HG03565 (cell line): Measurements from ENCODE around the gene GMFB.

Source experiments
- ATAC-seq: cut with Tn5 transposase; IDR thresholded peaks from one replicate; pipeline ENCODE4 v1.9.1; 2021; ENCODE audit warnings: mild to moderate bottlenecking, moderate library complexity; ENCODE audit not compliant: unreplicated experiment

GMFB gene

DNA sequence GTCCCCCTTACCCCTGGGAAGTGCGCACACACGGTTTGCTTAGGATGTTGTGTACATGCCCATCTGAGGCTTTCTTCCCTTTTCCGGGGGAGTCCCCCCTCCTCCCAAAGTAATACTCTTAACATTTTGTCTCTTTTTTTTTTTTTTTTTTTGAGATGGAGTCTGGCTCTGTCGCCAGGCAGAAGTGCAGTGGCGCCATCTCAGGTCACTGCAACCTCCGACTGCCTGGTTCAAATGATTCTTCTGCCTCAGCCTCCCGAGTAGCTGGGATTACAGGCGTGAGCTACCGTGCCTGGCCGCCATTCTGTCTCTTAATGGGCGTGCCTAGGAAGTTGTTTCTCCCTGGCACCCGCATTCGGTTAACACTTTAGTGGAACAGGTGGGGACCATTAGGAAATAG lies 4.5 kb upstream of the GMFB start:
- no peak for ATAC-seq

GRCh38 chr14:54490445-54491175 lies 1.8 kb upstream of the GMFB start:
- ATAC-seq: no peak

DNA sequence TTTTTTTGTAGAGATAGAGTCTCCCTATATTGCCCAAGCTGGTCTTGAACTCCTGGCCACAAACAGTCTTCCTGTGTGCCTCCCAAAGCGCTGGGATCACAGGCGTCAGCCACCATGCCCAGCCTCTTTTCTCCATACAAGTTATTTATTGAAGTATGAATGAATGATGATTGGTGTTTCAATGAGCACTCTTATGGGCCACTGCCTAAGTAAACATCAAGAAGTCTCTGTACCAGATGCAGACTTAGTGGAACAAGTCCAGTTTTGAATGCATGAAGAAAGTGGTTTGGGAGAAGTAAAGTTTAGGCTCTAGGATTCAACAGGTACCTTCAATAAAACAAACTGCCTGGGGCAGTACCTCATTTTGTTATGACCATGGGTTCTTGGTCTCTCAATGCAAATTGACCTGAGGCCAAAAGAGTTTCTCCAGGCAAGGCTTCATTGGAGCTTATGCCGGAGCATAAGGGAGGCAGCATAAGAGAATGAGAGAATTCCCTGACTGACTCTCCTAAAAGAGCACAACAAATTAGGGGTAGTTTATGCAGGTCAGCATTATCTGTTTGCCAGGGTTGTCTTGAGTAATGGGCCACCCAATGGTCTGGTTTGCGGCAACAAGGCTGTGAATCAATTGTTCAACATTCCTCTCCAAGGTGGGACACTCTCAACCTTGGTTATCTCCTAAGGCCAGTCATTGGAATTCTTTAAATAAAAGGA lies 1.1 kb upstream of the GMFB start:
- ATAC-seq: no peak

- no peak for ATAC-seq
Observed at GRCh38 chr14:54489318-54489683, 521 bp upstream of the GMFB start.

- ATAC-seq: peak; percentile 0
Observed at GRCh38 chr14:54488318-54488645, 498 bp downstream of the GMFB start.

DNA sequence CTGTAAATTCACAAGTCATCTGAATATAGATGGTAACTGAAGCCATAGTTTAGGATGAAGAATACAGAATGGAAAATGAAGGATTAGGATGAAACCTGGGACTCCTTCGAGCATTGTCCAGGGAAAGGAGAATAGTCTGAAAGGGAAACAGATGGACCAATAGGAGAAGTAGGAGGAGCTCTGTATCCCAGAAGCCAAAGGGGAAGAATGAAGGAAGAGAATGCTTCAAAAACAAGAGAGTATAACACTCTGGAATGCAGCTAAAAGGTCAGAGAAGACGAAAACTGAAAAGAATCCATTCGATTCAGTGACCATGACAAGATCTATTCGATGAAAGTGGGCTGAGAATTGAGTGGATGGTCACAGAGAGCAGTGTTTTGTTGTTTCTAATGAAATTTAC lies 1.0 kb downstream of the GMFB start:
- no peak for ATAC-seq

GRCh38 chr14:54486685-54487084 lies 2.1 kb downstream of the GMFB start:
- no peak for ATAC-seq

DNA sequence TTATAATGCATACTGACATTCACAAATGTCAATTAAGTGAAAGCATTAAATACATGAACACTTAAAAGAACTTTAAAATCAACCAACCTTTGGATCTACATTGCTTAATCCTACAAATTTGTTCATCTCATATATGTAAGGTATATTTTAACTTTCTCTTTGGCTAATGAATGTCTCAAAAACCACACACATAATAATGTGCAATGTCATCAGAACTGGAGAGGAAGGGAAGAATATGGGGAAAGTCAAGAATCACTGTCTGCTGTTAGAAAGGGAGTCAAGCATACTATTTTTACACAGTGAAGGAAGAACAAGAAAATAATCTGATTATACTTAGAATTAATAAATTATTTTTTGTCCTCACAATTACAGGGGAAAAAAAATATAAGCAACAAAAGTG lies 4.9 kb downstream of the GMFB start:
- no peak for ATAC-seq

DNA sequence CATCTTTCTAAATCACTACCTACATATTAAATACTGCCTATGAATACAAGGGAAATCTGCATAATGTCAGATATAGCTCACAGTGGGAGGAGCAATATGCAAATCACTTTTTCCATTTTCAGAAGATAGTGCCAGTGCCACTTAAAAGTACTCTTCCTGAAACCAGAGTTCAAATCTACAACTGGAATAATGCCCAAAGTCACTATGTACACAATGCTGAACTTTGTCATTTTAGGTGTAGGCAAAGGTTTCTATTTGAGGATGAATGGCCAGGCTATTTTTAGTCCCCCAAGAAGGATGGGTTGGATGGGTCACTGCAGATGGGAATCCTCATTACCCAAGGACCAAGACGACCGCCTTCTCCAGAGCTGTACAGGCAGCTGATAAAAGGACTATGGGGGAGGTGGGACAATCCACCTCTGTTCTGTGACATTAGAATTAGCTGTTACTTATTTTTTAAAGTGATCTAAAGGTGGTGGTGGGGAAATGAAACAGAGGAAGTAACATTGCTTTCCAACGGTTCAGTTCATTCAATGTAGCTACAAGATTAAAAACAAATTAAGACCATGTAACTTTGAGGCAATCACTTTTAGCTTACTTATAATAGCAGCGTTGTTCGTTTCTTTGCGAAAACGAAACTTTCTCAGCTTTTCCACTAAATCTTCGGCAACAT lies 5.6 kb downstream of the GMFB start:
- no peak for ATAC-seq

DNA sequence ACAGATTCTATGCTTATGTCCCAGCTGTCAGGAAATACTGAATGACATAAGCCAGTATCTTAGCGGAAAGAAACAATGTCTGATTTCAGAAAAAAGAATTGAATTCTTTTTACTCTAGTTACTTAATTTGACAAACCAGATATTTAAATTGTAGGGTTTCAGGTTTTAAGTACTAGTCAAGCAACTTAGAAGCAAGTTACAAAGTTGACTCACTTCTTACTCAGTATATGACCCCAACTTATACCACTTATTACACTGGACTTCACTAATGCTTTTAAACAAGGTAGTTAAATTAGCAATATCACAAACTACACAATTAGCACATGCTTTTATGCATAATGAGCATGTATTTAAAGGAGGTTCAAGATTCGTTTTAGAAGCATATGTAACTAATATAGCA lies 7.1 kb downstream of the GMFB start:
- ATAC-seq: no peak

GRCh38 chr14:54480830-54481562 lies 7.8 kb downstream of the GMFB start:
- no peak for ATAC-seq

DNA sequence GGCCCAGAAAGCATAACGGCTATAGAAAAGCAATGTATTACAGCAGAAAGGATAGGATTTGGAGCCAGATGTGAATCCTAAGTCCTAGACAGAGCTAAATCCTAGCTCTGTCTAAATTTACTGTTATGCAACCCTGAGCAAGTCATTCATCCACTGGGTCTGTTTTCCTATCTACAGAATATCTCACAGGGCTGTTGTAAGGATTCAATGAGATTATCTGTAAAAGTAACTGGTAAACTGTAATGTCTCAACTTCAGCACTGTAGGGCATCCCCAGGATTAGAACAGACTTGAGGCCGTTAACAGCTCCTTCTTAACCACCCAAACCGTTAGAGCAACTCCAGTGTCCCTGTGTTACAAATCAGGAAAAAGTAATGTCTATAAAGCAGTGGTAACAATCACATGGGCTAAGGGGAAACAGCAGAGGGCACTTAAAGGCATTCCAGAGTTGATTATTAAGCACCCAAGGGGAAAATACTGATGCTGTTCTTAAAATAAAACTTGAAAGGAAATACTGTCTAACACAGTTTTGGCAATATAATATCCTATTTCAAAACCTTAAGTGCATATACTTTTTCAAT lies 10.1 kb downstream of the GMFB start:
- no peak for ATAC-seq

GRCh38 chr14:54475911-54476310 lies 12.9 kb downstream of the GMFB start:
- ATAC-seq: no peak

DNA sequence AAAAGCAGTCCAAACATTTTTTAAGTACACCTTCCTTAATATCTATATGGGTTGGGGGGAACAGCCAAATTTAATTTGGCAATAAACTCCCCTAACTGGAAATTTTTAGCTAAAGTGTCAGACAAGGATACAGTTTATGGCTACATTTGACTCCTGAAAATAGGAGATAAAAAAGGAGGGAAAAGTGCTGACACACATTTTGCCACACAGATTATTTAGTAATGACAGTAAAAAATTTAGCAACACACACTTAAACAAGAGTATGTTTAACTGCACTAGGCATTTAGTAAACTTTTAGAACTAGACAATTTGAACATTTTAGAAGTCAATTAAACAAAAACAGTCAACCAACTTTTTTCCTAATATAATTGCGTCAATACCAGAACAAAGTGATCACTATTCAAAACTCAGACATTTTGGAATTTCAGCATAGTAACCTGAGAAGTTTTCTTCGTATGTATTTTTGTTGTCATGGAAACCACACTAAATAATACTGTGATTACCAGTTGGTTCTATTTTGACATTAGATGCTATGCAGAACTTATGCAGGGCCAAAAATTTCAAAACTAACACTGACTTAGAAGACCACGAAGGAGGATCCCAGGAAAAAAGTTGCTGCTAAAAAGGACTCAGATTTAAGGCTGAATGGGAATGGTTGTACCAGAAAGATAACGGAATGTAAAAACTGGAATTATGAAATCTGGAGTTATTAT lies 13.4 kb downstream of the GMFB start:
- ATAC-seq: no peak

- no peak for ATAC-seq
Observed at GRCh38 chr14:54474232-54474793, 14.5 kb downstream of the GMFB start.

GRCh38 chr14:54472315-54472714 lies 16.5 kb downstream of the GMFB start:
- no peak for ATAC-seq

- no peak for ATAC-seq
Observed at GRCh38 chr14:54471641-54472040, 17.1 kb downstream of the GMFB start.

GRCh38 chr14:54470701-54471100 lies 18.1 kb downstream of the GMFB start:
- ATAC-seq: no peak

DNA sequence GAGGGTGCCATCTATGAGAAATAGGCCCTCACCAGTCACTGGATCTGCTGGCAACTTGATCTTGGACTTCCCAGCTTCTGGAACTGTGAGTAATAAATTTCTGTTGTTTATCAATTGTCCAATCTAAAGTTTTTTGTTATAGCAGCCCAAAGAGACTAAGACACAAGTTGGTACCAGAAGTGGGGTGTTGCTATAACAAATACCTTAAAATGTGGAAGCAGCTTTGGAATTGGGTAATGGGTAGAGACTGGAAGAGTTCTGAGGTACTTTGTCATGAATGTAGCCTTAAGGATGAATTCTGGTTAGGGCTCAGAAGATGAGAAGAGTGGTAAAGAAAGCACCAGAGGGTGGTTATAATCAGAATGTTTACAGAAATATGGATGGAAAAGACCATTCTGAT lies 21.5 kb downstream of the GMFB start:
- ATAC-seq: no peak

- ATAC-seq: no peak
Observed at GRCh38 chr14:54465654-54466053, 23.1 kb downstream of the GMFB start.
